GM20431 (cell line): ENCODE measurements around the gene UBE2B.
"Not testable (repeated sequence)": the region's sequence is repeated elsewhere in the genome, so short reads cannot be mapped to it uniquely, and the experiment has no call there.

Experiments used
- in situ Hi-C: fragments of 300-500 bp; cut with MseI, MboI; formaldehyde crosslinking; loops from one replicate; pipeline ENCODE4 v1.15.0; 2020; ENCODE audit warnings: low sequenced_read_pairs; ENCODE audit not compliant: unreplicated experiment

Gene UBE2B

GRCh38 chr5:134370871-134371833 lies at the start of gene UBE2B:
TSS of gene UBE2B (plus strand) at chr5:134371569. CDS start at chr5:134371596, 27 bp downstream.
- in situ Hi-C loops, result no loop called here

GRCh38 chr5:134327327-134327726 lies 44.0 kb upstream of the UBE2B start:
- in situ Hi-C loops, result no loop called here

DNA sequence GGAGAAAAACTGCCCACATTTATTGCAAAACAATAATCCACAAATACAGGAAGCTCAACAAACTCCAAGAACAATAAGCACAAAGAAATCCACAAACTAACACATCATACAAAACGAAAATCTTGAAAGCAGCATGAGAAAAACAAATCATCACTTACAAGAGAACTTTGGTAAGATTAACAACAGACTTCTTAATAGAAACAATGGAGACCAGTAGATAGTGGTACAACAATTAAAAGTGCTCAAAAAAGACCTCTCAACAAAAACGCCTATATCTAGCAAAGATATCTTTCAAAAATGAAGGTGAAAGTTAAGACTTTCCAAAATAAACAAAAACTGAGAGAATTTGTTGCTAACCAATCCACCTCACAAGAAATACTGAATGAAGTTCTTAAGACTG lies 42.8 kb upstream of the UBE2B start:
- in situ Hi-C loops, result no loop called here

- in situ Hi-C loops, result not testable (repeated sequence)
Measured at GRCh38 chr5:134336833-134337232, 34.5 kb upstream of the UBE2B start.

GRCh38 chr5:134343500-134343899 lies 27.9 kb upstream of the UBE2B start:
- in situ Hi-C loops, result not testable (repeated sequence)

DNA sequence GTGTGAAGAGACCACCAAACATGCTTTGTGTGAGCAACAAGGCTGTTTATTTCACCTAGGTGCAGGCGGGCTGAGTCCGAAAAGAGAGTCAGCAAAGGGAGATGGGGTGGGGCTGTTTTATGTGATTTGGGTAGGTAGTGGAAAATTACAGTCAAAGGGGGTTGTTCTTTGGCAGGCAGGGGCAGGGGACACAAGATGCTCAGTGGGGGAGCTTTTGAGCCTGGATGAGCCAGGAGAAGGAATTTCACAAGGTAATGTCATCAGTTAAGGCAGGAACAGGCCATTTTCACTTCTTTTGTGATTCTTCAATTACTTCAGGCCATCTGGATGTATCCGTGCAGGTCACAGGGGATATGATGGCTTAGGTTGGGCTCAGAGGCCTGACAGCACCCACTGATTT lies 25.9 kb upstream of the UBE2B start:
- in situ Hi-C loops, result not testable (repeated sequence)

DNA sequence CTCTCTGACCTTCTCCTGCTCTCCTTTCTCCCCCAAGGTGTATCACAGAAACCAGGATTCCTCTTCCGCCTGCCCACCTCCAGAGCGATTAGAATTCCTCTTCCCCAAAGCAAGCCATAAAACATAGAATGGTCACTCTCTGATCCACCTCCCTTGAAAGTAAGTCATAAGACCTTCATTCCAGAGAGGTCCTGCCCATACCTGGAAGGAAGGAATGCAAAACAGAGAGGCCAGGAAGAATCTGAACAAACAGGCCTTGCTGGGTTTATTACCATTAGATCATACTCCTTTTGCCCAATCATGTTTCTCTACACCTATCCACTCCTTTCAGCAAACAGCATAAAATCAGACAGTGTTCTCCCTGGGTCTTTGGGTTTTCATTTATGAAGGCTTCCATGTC lies 25.4 kb upstream of the UBE2B start:
- in situ Hi-C loops, result no loop called here

GRCh38 chr5:134349463-134349862 lies 21.9 kb upstream of the UBE2B start:
- in situ Hi-C loops, result no loop called here

DNA sequence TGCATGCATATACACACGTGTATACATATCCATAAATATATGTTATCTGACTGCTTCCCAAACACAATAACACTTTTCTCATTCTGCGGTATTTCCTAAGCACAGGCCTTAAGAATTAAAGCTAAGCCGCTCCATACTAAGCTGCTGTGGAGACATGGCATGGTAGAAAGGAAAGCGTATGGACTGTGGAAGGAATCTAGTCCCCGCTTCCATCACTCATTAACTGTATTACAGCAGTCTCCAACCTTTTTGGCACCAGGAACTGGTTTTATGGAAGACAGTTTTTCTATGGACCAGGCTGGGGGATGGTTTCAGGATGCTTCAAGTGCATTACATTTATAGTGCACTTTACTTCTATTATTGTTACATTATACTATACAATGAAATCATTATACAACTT lies 15.7 kb upstream of the UBE2B start:
- in situ Hi-C loops, result no loop called here

DNA sequence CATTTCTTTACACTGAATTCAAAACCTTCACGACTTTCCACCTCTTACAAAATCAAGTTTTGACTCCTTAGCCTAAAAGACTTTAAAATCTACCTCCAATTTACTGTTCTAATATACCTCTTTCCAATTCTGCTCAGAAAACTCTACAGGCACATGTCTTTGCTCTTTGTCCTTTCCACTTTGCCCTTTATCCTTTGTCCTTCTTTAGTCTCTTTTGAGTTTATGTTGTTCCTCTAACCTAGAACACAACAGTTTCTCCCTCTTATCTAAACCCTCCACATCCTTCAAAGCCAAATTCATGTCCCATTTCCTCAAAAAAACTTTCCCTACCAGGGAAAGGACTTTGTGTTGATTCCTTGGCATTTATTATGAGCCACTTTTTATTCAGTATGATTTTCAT lies 5.8 kb upstream of the UBE2B start:
- in situ Hi-C loops, result no loop called here

- in situ Hi-C loops, result no loop called here
Measured at GRCh38 chr5:134370311-134370870, 978 bp upstream of the UBE2B start.

DNA sequence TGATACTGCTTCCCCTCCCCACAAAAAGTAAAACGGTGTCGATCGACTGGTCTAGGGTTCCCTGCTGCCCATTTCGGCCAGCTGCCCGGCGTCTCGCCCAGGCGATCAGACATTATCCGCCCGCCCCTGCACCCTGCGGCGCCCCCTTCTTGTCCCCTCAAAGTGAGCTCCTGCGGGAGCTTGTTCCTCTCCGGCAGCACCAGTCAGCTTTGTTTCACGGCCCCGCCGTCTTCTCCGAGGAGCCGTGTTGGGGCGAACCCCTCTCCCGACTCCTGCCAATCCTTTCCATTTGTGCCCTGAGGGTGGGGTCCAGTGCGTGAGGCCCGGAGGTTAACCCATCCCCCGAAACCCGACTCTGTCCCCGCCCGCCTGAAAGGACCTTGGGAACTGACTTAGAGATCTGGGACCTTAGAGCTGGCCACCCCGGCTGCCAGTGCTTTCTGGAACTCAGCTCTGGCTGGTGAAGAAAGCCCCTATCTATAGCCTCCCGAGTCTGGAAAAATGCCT lies 518 bp downstream of the UBE2B start:
- in situ Hi-C loops, result no loop called here

GRCh38 chr5:134373633-134374032 lies 2.3 kb downstream of the UBE2B start:
- in situ Hi-C loops, result not testable (repeated sequence)

DNA sequence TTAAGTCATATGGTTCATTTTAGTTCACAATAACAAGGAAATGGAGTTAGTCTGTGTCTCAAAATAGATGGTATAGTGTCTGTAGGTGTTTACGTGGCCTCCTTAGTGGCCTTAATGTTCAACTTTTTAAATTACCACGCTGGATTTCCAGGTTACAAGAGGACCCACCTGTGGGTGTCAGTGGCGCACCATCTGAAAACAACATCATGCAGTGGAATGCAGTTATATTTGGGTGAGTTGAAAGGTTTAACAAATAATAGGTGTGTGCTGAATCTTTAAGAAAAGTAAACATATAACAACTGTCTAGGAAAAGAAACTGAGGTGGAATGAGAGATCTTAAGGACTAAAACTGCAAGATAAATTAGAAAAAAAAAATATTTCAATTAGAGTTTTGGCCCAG lies 2.9 kb downstream of the UBE2B start:
- in situ Hi-C loops, result no loop called here

DNA sequence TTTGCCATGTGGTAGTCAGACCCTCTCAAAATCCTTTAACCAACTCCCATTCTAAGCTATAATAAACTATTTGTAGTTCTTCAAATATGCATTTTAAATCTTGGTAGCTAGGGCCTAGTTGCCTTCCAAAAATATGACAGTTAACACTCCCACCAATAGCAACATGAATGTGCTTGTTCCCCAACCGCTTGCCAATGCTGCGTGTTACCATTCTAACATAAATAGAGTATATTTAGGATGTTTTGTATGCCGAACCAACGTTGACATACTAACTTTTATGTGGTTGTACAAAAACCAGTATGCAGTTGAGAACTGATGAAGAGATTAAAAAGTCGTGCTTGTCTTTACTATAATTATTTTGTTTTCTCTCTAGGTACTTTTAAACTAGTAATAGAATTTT lies 9.0 kb downstream of the UBE2B start:
- in situ Hi-C loops, result no loop called here

GRCh38 chr5:134382204-134382603 lies 10.8 kb downstream of the UBE2B start:
- in situ Hi-C loops, result not testable (repeated sequence)

DNA sequence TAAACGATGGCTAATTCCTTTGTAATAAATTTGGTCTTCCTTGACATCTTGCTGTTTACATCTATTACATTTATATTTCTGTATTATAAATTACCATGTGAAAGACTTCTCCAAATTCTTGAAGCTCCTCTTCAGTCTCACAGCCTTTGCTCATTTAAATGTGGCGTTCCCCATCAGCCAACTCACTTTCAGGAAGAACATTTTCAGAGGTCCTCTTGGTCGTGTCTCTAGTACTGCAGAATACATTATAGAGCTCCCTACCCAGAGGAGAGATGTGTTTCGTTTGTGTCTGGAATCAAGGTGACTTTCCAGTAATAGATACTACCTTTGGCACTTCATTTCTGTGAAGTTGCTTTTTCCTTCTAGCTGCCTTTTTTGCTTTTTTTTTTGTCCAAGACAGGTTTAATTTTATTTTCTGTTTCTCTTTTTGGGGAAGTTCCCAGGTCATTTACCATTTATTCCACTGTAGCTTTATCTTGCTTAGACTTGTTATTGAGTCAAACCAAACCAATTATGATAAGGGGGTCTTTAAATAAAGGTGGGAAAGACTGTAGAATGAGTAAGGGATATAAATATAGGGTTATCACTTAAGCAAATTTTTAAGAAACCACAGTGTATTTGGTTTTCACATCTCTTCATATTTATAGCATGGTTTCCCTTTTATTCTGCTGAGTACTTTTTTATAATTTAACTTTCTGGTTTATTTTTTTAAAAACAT lies 12.8 kb downstream of the UBE2B start:
- in situ Hi-C loops, result no loop called here

DNA sequence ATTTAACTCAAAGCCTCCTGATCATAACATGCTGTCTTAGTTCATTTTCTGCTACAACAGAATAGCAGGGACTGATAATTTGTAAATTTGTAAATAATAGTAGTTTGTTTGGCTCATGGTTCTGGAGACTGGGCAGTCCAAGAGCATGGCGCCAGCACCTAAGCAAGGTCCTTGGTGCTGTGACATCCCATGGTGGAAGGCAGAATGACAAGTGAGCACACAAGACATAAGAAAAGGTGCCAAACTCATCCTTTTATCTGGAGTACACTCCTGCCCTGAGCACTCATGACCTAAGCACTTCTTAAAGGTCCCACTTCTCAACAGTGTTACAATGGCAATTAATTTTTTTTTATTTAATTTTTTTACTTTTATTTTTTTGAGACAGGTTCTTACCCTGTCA lies 16.1 kb downstream of the UBE2B start:
- in situ Hi-C loops, result no loop called here

GRCh38 chr5:134392301-134392700 lies 20.9 kb downstream of the UBE2B start:
- in situ Hi-C loops, result no loop called here

- in situ Hi-C loops, result no loop called here
Measured at GRCh38 chr5:134394932-134395331, 23.6 kb downstream of the UBE2B start.

DNA sequence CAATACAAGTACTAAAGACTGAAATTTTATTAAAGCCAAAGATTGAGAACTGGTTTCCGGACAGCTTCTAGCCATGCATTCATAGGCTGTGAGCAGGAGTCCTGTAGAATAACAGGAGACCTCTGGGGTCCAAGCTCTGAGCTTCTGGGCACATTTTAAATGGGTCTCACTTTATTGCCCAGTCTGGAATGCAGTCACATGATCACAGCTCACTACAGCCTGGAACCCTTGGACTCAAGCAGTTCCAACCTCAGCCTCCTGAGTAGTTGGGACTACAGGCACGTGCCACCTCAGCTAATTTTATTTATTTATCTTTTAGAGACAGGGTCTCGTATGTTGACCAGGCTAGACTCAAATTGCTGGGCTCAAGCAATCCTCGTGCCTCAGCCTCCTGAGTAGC lies 24.9 kb downstream of the UBE2B start:
- in situ Hi-C loops, result no loop called here
